GM19463 (cell line): Measurements from ENCODE around the gene PATL2.
"Not testable (repeated sequence)": the region's sequence is repeated elsewhere in the genome, so short reads cannot be mapped to it uniquely, and the experiment has no call there.

Experiments used
- ATAC-seq: cut with Tn5 transposase; IDR thresholded peaks from one replicate; pipeline ENCODE4 v1.9.1; 2021; ENCODE audit warnings: mild to moderate bottlenecking, moderate library complexity; ENCODE audit not compliant: unreplicated experiment

The PATL2 gene

DNA sequence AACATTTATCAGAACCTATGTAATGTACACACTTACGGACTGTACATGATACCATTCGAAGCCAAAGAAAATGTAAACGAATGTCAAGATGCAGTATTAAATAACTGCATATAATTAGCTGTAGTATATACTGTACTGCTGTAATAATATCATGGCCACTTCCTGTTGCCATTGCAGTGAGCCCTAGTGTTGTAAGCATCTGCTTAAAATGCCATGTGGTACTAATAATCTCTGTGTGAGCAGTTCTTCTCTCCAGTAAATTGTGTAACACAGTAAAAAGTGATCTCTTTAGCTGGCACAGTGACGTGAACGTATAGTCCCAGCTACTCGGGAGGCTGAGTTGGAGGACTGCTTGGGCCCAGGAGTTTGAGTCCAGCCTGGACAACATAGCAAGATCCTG is 56.3 kb downstream of the PATL2 start:
- ATAC-seq = no peak

DNA sequence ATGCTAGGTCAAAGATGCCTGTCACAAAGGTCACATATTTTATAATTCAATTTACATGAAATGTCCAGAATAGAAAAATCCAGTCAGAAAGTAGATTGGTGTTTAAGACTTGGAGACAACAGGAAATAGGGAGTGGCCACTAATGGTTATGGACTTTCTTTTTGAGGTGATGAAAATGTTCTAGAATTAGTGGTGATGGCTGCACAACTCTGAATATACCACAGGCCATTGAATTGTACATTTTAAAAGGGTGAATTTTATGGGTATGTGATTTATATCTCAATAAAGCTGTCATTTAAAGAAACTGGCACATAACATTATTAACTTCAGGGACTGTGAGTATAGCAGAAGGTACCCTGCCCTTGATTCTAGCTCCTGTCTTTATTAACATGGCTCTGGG is 63.5 kb downstream of the PATL2 start:
- ATAC-seq = no peak

DNA sequence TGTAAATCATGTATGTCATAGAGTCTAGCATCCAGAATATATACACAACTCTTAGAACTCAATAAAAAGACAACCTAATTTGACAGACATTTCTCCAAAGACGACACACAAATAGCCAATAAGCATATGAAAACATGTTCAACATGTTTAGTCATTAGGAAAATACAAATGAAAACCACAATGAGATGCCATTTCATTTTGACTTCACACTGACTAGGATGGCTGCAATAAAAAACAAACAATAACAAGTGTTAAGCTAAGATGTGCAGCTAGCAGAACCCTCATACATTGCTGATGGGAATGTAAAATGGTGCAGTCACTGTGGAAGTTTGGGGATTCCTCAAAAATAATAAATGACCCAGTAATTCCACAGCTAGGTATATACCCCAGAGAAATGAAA is 64.1 kb downstream of the PATL2 start:
- no peak for ATAC-seq

DNA sequence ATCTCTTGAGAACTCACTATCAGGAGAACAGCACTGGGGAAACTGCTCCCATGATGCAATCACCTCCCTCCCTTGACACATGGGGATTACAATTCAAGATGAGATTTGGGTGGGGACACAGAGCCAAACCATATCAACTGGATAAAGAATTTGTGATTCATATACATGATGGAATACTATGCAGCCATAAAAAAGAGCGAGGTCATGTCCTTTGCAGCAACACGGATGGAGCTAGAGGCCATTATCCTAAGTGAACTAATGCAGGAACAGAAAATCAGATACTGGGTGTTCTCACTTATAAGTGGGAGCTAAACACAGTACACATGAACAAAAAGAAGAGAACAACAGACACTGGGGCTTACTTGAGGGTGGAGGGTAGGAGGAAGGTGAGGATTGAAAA is 64.7 kb downstream of the PATL2 start:
- ATAC-seq = no peak

DNA sequence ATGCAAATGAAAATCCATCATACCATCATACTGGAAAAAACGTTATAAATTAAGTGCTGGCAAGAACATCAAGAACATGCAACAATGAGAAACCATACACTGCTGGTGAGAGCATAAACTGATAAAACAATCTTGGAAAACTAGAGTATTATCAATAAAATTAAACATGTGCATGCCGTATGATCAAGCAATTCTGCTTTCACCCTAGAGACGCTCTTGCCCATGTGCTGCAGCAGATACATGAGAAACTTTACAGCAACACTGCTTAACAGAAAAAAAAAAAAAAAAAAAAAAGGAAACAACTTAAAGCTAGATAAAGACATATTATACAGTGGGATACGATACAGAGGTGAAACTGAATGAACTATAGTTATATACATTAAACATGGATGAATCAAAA is 69.5 kb downstream of the PATL2 start:
- ATAC-seq = no peak

DNA sequence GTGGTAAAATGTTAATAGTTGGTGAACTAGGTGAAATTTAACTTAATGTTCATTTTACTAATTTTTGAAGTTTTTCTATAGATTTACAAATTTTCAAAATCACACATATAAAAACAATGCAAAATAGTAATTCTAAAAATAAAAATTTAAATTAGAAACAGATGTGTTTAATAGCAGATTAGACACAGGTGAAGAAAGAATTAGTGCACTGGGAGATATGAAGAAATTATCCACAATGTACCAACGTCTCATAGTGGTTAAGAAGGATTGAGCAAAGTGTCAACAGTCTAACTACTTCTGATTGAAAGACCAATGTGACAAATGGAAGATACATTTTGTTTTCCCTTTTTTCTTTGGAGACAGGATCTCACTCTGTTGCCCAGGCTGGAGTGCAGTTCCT is 74.1 kb downstream of the PATL2 start:
- no peak for ATAC-seq

DNA sequence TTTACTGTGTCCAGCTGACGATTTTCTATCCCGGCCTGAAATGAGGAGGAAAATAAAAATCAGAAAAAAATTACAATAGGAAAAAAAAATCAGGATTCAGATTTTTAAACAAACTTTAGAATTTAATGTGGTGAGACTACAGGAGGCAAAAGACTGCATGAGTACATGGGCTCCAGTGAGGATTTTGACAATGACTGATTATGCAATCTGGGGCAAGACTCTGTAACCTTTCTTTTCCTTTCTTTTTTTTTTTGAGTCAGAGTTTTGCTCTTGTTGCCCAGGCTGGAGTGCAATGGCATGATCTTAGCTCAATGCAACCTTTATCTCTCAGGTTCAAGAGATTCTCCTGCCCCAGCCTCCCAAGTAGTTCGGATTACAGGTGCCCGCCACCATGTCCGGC is 77.5 kb downstream of the PATL2 start:
- ATAC-seq = no peak

DNA sequence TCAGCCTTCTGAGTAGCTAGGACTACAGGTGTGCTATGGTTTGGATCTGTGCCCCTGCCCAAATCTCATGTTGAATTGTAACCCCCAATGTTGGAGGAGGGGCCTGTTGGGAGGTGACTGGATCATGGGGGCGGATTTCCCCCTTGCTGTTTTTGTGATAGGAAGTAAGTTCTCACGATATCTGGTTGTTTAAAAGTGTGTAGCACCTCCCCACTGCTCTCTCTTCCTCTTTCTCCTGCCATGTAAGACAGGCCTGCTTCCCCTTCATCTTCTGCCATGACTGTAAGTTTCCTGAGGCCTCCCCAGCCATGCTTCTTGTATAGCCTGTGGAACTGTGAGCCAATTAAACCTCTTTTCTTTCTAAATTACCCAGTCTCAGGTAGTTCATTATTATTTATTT is 85.8 kb downstream of the PATL2 start:
- not testable (repeated sequence) for ATAC-seq

DNA sequence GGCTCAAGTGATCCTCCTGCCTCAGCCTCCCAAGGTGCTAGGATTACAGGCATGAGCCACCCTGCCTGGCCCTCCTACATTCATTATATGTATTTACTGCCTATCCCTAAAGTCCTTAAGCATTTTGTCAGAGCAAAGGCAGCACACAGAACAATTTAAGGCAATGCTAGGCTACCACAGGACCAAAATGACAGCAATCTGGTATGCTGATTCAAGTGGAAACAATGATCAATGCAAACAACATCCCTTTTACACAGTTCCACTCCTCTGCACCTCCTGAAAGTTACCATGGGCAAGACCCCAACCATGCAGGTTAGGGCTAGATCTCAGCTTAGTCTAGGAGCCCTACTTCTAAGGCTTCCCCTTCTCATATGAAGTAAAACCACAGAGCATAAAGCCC is 87.9 kb downstream of the PATL2 start:
- ATAC-seq = no peak

DNA sequence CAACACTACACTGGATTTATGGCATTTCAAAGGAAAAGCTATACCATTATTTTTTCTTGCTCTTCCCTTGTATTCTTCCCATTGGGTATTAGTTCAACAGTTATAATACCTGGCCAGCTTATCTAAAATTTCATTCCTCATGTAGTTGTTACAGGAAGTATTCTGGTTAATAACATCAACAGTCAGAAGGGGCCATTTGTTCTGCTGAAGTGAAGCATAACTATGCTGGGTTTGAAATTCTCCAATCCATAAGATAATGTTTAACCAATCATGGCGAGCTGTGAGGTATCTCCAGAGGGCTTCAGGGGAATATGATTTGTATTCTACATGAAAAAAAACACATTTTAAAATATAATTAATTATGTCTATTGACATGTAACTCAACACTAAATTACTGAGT is 91.0 kb downstream of the PATL2 start:
- no peak for ATAC-seq

DNA sequence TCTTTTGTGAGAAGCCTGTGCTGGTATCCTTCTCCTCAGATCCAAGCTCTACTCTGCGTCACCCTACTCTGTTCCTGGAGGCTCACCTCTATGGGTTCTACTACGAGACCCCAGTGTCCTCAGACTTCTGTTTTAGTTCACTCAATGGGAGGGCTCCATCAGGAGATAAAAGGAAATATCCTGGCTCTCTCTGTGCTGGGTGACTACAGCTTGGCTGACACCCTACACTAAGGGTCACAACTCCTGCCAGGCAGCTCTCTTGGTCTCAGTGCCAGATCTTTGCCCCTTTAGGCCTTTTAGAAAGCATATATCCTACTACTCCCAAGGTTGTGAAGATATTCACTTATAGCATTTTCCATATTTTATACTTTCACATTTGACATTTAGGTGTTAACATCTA is 94.1 kb downstream of the PATL2 start:
- no peak for ATAC-seq
